Midbrain (tissue), 1 donor: ENCODE data around the gene RAB3C.

Source experiments
- DNase-seq: peaks from one replicate; lab custom pipeline; 2025; lab: John Stamatoyannopoulos, UW

The RAB3C gene

GRCh38 chr5:58885260-58885659, 302.4 kb downstream of the RAB3C start:
- DNase-seq, result no peak

- peak; percentile 72 for DNase-seq
These were observed 303.7 kb downstream of the RAB3C start for GRCh38 chr5:58886315-58887207.

GRCh38 chr5:58887311-58887710, 304.4 kb downstream of the RAB3C start:
- DNase-seq, result no peak

GRCh38 chr5:58887721-58888409, 305.0 kb downstream of the RAB3C start:
- DNase-seq, result no peak

- no peak for DNase-seq
These were observed 307.4 kb downstream of the RAB3C start for GRCh38 chr5:58890265-58890664.

GRCh38 chr5:58890701-58891085, 307.8 kb downstream of the RAB3C start:
- no peak for DNase-seq

- DNase-seq, result peak; percentile 58
These were observed 308.5 kb downstream of the RAB3C start for GRCh38 chr5:58891086-58891970.

- DNase-seq, result no peak
These were observed 309.1 kb downstream of the RAB3C start for GRCh38 chr5:58891971-58892343.

- DNase-seq, result no peak
These were observed 310.7 kb downstream of the RAB3C start for GRCh38 chr5:58893551-58893950.

GRCh38 chr5:58898006-58898405, 315.1 kb downstream of the RAB3C start:
- DNase-seq, result no peak

- no peak for DNase-seq
These were observed 315.7 kb downstream of the RAB3C start for GRCh38 chr5:58898538-58898937.

- no peak for DNase-seq
These were observed 318.4 kb downstream of the RAB3C start for GRCh38 chr5:58901271-58901670.

- DNase-seq, result no peak
These were observed 319.4 kb downstream of the RAB3C start for GRCh38 chr5:58902305-58902704.

- peak; percentile 22 for DNase-seq
These were observed 319.9 kb downstream of the RAB3C start for GRCh38 chr5:58902765-58903164.

- DNase-seq, result no peak
These were observed 321.9 kb downstream of the RAB3C start for GRCh38 chr5:58904737-58905136.

- no peak for DNase-seq
These were observed 323.1 kb downstream of the RAB3C start for GRCh38 chr5:58905944-58906343.
